Panc1 (cell line): ENCODE measurements around the gene SKAP1. TPM values are rescaled to one million over a fixed set of nuclear protein-coding genes. Genes with fewer than 3 reads are reported as not detected.
A peak's percentile ranks its signal among the peaks of the same experiment; 100 is the strongest.

Experiments
- ATAC-seq: fragments of 200-7000 bp; cut with Tn5 transposase; 2 replicates; pipeline ENCODE4 v1.9.1; 2020; ENCODE audit warnings: mild to moderate bottlenecking, moderate library complexity
- BruUV-seq: library from RNA; stranded (reverse); fragments of 400-500 nt; replicated peaks from 2 replicates; lab custom pipeline; 2021; lab: Mats Ljungman, UMichigan
- CTCF ChIA-PET: fragments of 300-600 bp; sonication (Branson Sonifier 250); formaldehyde crosslinking; loops from one replicate; lab custom pipeline; 2022; ENCODE audit warnings: antibody characterized with exemption; lab: Charles Lee
- POLR2A ChIA-PET: fragments of 300-600 bp; sonication (Branson Sonifier 250); formaldehyde crosslinking; loops from one replicate; lab custom pipeline; 2022; ENCODE audit warnings: antibody characterized with exemption; lab: Charles Lee
- DNase-seq: peaks from one replicate; pipeline ENCODE4 v3.0.0-alpha.2; 2010; ENCODE audit warnings: low read depth, low spot score
- H3K27ac ChIP-seq: 2 replicates; pipeline ENCODE4 v1.5.1; 2011; ENCODE audit warnings: mild to moderate bottlenecking, low read length, inconsistent platforms
- H3K27me3 ChIP-seq: fragments of 200-500 bp; sonication (Bioruptor generic); 2 replicates; pipeline ENCODE4 v1.6.0; 2014; ENCODE audit warnings: low read length, inconsistent platforms; ENCODE audit not compliant: control insufficient read depth, insufficient read depth
- H3K36me3 ChIP-seq: fragments of 200-500 bp; sonication (Bioruptor generic); 2 replicates; pipeline ENCODE4 v1.5.1; 2014; ENCODE audit warnings: inconsistent platforms, mild to moderate bottlenecking, low read length, moderate library complexity; ENCODE audit not compliant: control insufficient read depth, insufficient read depth
- H3K4me1 ChIP-seq: 2 replicates; pipeline ENCODE4 v1.5.1; 2011; ENCODE audit warnings: inconsistent platforms, mild to moderate bottlenecking, low read length, moderate library complexity; ENCODE audit not compliant: control insufficient read depth, insufficient read depth
- H3K4me3 ChIP-seq, 2 experiments: 2 replicates each; pipeline ENCODE4 v1.5.1; 2011 to 2012; ENCODE audit warnings: low read depth in 2 of 2, low read length in 2 of 2, mild to moderate bottlenecking in 2 of 2, inconsistent platforms in 1 of 2, moderate library complexity in 1 of 2
- H3K9me3 ChIP-seq: fragments of 200-500 bp; sonication (Bioruptor generic); 2 replicates; pipeline ENCODE4 v1.5.1; 2014; ENCODE audit warnings: low read depth, mild to moderate bottlenecking, inconsistent platforms, low read length, moderate library complexity; ENCODE audit not compliant: control insufficient read depth, insufficient read depth
- POLR2AphosphoS5 ChIP-seq: IDR thresholded peaks from 2 replicates; pipeline ENCODE4 v1.6.1; 2012; ENCODE audit warnings: mild to moderate bottlenecking, low read depth, low read length, moderate library complexity
- SIN3A ChIP-seq: IDR thresholded peaks from 2 replicates; pipeline ENCODE4 v1.6.1; 2012; ENCODE audit warnings: low read depth, mild to moderate bottlenecking, low read length, moderate library complexity, borderline replicate concordance; ENCODE audit not compliant: insufficient read depth
- TCF7L2 ChIP-seq: IDR thresholded peaks from 2 replicates; pipeline ENCODE4 v1.6.1; 2011; ENCODE audit warnings: mild to moderate bottlenecking, low read depth, low read length, inconsistent platforms
- in situ Hi-C: cut with HindIII; loops from 2 replicates; pipeline ENCODE4 v1.10.0; 2016; ENCODE audit warnings: low sequenced_read_pairs, low pct_unique_long_range_greater_than_20kb
- intact Hi-C: fragments of 100-400 bp; cut with micrococcal nuclease; formaldehyde crosslinking; loops from one replicate; pipeline ENCODE4 v1.10.0; 2022; ENCODE audit not compliant: unreplicated experiment
- total RNA-seq: library from RNA; stranded (reverse); gene quantifications from one replicate; pipeline ENCODE4 v1.2.1, GENCODE V29; 2021; ENCODE audit not compliant: unreplicated experiment
- TF ChIP-seq, protein P1 (sequence below), 2 experiments: IDR thresholded peaks; 2 replicates each; pipeline ENCODE4 v1.6.1; 2011 to 2012; ENCODE audit warnings: low read depth in 2 of 2, control low read depth in 1 of 2, low read length in 1 of 2, mild to moderate bottlenecking in 1 of 2, moderate library complexity in 1 of 2; ENCODE audit not compliant: insufficient read depth in 1 of 2
- TF ChIP-seq, protein P2 (sequence below): fragments of 450-650 bp; IDR thresholded peaks from 2 replicates; pipeline ENCODE4 v1.5.1; 2017; ENCODE audit warnings: mild to moderate bottlenecking

Gene SKAP1
- total RNA-seq, 1 experiment from 2014 or later: 0.90 TPM

DNA sequence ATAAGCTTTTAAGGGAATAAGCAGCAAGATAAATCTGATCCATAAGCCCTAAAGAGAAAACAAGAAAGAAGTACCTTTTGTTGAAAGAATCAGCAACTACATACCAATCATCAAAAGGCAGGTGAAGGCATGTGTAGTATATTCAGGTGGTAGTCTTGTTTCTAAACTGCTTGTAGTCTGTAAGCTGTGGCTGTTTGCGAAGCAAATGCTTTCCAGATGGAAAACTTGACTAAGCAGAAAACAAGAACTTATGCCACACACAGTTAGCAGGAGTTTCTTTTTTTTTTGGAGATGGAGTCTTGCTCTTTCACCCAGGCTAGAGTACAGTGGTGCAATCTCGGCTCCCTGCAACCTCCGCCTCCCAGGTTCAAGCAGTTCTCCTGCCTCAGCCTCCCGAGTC lies 334.4 kb downstream of the SKAP1 start:
- in situ Hi-C loops: no loop called here
- no TSS peak for BruUV-seq
- H3K27me3 ChIP-seq: no peaks in the 10 kb centered on the region

DNA sequence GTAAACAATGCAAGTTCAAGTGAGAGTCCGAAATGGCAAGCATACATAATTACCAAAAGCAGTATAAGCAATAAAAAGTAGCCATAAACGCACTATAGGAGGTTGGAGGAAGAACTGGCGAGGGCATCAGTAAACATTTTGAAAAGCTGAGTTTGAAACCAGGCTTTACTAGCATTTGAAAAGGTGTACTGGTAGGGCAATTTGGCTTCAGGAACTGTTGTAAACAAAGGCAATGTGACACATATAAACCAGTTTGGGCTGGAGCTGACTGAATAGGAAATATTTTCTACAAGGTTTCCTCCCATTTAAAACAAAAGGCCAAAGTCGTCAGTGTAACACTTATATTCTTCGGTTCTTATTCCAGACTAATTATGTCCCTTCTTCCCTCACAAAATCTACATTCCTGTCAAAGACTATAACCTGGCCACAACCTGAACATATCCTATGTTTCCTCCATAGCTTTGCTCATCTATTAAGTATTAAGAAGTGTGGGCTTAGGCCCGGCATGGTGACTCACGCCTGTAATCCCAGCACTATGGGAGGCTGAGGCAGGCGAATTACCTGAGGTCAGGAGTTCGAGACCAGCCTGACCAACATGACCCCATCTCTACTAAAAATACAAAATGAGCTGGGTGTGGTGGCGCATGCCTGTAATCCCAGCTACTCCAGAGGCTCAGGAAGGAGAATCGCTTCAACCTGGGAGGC lies 336.5 kb downstream of the SKAP1 start:
- ChIA-PET CTCF (interaction anchor here (0.5 to 0.7 kb wide), 3 partner anchors 21 to 442 kb away, joined by 3 to 5 read pairs (median 5); no protein-coding TSS in a partner anchor), POLR2A (no interaction called here)
- no peak for DNase-seq
- BruUV-seq: TSS peak; percentile 34
- Histone ChIP-seq H3K4me1 (peaks cover 8% of the 10 kb centered on the region), H3K36me3 (no peaks in the 10 kb centered on the region), H3K9me3 (no peaks in the 10 kb centered on the region), H3K27me3 (no peaks in the 10 kb centered on the region), H3K27ac (no peak overlapping the region), H3K4me3 (no peak overlapping the region)
- ATAC-seq: no peak
- in situ Hi-C loops: no loop called here
- intact Hi-C loops: no loop called here
- TF ChIP-seq SIN3A (no peak), POLR2AphosphoS5 (no peak)

More for the DNA sequence above, 334.4 kb downstream of the SKAP1 start:
- ChIA-PET CTCF (no interaction called here), POLR2A (no interaction called here)
- Histone ChIP-seq H3K36me3 (peaks cover 4% of the 10 kb centered on the region; the same call in 1 of the 2 replicates), H3K27ac (no peak overlapping the region), H3K4me1 (peaks cover 13% of the 10 kb centered on the region), H3K4me3 (no peak overlapping the region), H3K9me3 (no peaks in the 10 kb centered on the region)
- TF ChIP-seq, protein P1, sequence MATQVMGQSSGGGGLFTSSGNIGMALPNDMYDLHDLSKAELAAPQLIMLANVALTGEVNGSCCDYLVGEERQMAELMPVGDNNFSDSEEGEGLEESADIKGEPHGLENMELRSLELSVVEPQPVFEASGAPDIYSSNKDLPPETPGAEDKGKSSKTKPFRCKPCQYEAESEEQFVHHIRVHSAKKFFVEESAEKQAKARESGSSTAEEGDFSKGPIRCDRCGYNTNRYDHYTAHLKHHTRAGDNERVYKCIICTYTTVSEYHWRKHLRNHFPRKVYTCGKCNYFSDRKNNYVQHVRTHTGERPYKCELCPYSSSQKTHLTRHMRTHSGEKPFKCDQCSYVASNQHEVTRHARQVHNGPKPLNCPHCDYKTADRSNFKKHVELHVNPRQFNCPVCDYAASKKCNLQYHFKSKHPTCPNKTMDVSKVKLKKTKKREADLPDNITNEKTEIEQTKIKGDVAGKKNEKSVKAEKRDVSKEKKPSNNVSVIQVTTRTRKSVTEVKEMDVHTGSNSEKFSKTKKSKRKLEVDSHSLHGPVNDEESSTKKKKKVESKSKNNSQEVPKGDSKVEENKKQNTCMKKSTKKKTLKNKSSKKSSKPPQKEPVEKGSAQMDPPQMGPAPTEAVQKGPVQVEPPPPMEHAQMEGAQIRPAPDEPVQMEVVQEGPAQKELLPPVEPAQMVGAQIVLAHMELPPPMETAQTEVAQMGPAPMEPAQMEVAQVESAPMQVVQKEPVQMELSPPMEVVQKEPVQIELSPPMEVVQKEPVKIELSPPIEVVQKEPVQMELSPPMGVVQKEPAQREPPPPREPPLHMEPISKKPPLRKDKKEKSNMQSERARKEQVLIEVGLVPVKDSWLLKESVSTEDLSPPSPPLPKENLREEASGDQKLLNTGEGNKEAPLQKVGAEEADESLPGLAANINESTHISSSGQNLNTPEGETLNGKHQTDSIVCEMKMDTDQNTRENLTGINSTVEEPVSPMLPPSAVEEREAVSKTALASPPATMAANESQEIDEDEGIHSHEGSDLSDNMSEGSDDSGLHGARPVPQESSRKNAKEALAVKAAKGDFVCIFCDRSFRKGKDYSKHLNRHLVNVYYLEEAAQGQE (IDR thresholded peaks at IDR 0.05; ENCODE audit: insufficient read depth in 1 of 2, low read depth in 2 of 2, low read length in 1 of 2): no peak
- no peak for TF ChIP-seq TCF7L2
- TF ChIP-seq, protein P2, sequence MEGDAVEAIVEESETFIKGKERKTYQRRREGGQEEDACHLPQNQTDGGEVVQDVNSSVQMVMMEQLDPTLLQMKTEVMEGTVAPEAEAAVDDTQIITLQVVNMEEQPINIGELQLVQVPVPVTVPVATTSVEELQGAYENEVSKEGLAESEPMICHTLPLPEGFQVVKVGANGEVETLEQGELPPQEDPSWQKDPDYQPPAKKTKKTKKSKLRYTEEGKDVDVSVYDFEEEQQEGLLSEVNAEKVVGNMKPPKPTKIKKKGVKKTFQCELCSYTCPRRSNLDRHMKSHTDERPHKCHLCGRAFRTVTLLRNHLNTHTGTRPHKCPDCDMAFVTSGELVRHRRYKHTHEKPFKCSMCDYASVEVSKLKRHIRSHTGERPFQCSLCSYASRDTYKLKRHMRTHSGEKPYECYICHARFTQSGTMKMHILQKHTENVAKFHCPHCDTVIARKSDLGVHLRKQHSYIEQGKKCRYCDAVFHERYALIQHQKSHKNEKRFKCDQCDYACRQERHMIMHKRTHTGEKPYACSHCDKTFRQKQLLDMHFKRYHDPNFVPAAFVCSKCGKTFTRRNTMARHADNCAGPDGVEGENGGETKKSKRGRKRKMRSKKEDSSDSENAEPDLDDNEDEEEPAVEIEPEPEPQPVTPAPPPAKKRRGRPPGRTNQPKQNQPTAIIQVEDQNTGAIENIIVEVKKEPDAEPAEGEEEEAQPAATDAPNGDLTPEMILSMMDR: no peak
- TF ChIP-seq SIN3A: no peak
- no peak for TF ChIP-seq POLR2AphosphoS5
- intact Hi-C loops: loop anchor here (1.0 kb wide), 1 partner anchor 33 kb away; no protein-coding TSS in a partner anchor
- ATAC-seq (no peak), DNase-seq (no peak)

DNA sequence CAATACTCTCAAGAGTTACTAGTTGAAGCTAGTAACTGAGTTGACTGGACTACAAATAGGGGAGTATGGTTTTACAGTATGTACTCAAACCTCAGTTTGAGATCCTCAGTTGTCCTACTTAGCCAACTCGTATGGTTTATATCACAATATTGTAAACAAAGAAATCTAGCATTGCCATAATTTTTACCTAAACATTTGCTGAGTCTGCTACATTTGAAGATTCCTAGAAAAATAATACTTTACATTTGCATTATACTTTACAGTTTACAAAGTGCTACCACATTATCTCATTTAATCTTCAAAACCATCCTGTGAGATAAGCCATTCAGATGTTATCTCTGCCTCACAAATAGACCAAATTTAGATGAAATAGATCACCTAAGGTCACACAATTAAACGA lies 345.1 kb downstream of the SKAP1 start:
- Histone ChIP-seq H3K36me3 (no peaks in the 10 kb centered on the region), H3K27me3 (no peaks in the 10 kb centered on the region), H3K27ac (no peak overlapping the region), H3K9me3 (no peaks in the 10 kb centered on the region), H3K4me1 (peaks cover 14% of the 10 kb centered on the region; the same call in 1 of the 2 replicates), H3K4me3 (no peak overlapping the region)
- TF ChIP-seq, protein P1 (IDR thresholded peaks at IDR 0.05; ENCODE audit: insufficient read depth in 1 of 2, low read depth in 2 of 2, low read length in 1 of 2): no peak
- TF ChIP-seq SIN3A: no peak
- TF ChIP-seq, protein P2: no peak
- TF ChIP-seq POLR2AphosphoS5: no peak
- TF ChIP-seq TCF7L2: no peak
- TSS peak; percentile 45 for BruUV-seq
- CTCF ChIA-PET: interaction anchor here (0.7 kb wide), 1 partner anchor 408 kb away, joined by 3 read pairs; no protein-coding TSS in a partner anchor
- DNase-seq (no peak), ATAC-seq (no peak)
- intact Hi-C loops: loop anchor here (5.0 kb wide), 1 partner anchor 42 kb away; no protein-coding TSS in a partner anchor
- in situ Hi-C loops: no loop called here
- POLR2A ChIA-PET: no interaction called here
